GM18951 (cell line): Measurements from ENCODE around the gene OSMR.

Source experiments
- POLR2A ChIP-seq: IDR thresholded peaks from 4 replicates; pipeline ENCODE4 v1.6.1; 2011; ENCODE audit warnings: mild to moderate bottlenecking; ENCODE audit not compliant: insufficient read length, insufficient read depth; ENCODE audit errors: extremely low read depth
- in situ Hi-C: fragments of 300-500 bp; cut with MboI; formaldehyde crosslinking; loops from one replicate; pipeline ENCODE4 v1.12.0; 2022; ENCODE audit warnings: low sequenced_read_pairs, mixed read lengths, inconsistent platforms; ENCODE audit not compliant: unreplicated experiment

Gene OSMR

DNA sequence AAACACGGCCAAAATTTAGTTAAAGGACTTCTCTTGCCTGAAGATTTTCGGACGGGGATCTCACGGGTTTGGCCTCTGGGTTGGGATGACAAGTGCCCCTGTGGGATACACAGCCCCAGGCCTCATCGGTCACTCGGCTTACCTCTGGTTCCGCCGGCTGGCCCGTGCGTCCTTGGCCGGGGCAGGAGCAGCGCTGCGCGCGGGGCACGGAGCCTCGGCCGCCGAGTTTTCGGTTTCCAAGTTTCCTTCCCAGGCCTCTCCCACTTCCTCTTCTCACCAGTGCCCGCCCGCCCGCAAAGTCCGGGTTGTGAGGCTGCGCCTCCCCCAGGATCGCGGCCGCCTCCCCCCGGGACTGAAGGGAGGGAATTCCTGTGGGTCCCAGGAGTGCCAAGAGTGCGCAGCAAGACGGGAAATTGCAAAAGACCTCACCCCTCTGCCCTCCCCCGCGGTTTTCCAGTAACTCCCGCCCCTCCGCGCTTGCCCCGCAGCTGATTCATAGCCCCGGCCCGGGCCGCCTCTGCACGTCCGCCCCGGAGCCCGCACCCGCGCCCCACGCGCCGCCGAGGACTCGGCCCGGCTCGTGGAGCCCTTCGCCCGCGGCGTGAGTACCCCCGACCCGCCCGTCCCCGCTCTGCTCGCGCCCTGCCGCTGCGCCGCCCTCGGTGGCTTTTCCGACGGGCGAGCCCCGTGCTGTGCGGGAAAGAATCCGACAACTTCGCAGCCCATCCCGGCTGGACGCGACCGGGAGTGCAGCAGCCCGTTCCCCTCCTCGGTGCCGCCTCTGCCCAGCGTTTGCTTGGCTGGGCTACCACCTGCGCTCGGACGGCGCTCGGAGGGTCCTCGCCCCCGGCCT is at the start of gene OSMR:
TSS of gene OSMR (plus strand) at position 487 of the 853 bp plus-strand sequence. CDS start 23,033 bp downstream, outside the sequence.
- no peak for TF ChIP-seq POLR2A
- in situ Hi-C loops, result loop anchor here (25.0 kb wide), 1 partner anchor 242 kb away; no protein-coding TSS in a partner anchor

DNA sequence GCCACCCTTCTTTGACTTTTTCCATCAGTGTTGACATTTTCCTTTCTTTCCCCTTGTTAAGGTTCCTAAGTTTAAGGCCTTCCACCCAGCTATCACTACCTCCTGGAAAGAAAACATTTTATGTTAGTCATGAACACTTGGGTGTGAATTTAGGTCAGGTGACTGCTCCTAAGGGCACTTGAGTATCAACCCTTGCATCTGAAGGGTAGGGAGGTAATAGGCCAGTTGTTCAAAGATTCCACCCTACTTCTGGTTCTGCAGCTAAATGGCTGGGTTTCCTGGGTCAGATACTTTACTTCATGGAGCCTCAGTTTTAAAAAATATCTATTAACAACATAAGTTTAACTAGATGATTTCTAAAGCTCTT is 49.1 kb upstream of the OSMR start:
- in situ Hi-C loops, result no loop called here
- TF ChIP-seq POLR2A, result no peak

DNA sequence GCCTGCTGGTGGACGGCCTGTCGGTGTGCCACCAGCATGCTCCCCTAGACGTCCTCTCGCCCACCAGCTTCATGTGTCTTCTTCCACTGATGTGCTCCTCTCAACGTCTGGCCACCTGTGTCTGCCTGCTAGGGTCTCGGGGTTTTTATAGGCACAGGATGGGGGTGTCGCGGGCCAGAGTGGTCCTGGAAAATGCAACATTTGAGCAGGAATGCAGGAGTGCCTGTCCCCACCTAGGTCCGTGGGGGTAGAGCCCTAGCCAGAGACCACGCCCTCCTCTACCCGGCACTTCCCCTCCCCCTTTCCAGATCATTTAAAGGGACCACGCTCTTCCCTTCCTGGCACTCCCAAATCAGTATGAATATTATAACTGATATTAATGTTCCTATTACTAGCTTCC is 48.0 kb upstream of the OSMR start:
- in situ Hi-C loops, result no loop called here
- TF ChIP-seq POLR2A, result no peak

DNA sequence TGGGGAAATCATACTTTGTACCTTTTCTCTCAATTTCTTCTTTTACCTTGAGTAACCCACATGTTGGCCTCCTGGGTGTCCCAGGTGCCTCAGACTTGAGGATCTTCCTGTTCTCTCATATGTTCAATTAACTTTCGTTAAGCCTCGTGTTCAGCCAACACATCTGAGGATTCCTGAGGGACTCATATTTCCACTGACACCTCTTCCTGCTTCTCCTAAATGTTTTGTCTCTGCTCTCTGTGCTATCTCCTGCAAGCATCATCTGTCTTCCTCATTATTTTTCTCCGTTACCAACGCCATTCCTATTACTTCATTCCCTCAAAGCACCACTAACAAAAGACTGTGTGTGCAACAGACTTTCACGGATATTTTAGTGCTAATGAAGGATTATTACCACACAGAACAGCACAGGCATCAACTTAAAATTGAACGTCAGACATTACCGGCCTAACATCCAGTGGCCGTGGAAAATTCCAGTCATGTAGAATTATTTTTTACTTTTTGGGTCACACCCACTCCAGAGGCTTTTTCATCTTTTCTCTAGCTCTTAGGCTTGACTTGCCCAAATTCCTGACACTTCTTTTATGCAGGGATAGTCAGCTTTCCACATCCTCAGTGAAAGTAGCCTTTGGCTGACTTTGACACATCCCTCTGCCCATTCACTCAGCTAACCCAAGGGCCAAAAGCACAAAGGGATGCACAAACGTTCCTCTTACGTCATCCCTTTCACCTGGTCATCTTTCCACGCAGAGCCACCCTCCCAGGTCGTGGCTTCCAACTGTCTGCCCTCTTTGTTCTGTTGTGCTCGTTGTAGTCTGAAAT is 46.0 kb upstream of the OSMR start:
- no peak for TF ChIP-seq POLR2A
- in situ Hi-C loops, result no loop called here

DNA sequence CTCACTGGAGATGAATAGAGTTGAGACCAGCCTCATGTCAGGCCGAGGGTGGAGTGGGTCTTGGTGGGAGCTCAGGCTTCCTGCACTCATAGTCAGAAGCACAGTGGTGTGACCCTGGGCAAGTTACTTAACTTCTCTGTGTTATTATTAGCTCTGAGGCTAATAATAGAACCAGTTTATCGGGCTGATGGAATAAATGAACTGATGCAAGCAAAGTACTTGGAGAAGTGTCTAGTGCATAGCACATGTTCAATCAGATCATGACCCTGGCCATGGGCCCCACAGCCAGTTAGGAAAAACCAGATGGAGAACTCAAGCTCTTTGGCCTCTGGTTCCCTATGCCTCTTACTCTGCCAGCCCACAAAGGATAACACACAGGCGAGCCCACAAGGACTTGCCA is 45.3 kb upstream of the OSMR start:
- in situ Hi-C loops, result no loop called here

DNA sequence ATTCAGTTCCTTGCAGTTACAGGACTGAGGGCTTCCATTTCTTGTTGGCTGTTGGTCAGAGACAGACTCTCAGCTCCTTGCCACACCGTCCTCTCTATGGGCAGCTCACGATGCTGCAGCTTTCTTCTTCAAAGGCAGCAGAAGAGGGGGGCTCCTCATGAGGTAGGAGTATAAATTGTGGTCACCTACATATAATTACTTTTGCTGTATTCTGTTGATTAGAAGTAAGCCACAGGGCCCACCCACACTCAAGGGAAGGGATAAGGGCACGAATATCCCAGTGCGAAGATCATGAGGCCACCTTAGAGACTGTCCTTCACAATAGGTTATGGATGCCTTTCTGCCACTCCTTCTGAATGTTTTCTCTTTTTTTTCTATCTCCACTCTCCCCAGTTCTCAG is 43.7 kb upstream of the OSMR start:
- no peak for TF ChIP-seq POLR2A
- in situ Hi-C loops, result no loop called here

More for the DNA sequence above, 45.3 kb upstream of the OSMR start:
- no peak for TF ChIP-seq POLR2A

DNA sequence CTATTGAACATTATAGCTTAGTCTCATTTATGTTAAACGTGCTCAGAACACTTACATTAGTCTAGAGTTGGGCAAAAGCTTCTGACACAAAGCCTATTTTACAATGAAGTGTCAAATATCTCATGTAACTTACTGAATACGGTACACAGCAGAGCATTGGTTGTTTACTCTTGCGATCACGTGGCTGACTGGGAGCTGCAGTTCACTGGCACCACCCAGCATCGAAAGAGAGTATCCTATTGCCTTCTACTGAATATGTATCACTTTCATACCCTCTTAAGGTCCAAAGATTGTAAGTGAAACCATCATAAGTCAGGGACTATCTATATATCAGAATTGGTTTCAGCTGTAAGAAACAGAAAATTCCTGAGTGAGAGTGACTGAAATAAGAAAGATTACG is 42.6 kb upstream of the OSMR start:
- in situ Hi-C loops, result no loop called here
- TF ChIP-seq POLR2A, result no peak

DNA sequence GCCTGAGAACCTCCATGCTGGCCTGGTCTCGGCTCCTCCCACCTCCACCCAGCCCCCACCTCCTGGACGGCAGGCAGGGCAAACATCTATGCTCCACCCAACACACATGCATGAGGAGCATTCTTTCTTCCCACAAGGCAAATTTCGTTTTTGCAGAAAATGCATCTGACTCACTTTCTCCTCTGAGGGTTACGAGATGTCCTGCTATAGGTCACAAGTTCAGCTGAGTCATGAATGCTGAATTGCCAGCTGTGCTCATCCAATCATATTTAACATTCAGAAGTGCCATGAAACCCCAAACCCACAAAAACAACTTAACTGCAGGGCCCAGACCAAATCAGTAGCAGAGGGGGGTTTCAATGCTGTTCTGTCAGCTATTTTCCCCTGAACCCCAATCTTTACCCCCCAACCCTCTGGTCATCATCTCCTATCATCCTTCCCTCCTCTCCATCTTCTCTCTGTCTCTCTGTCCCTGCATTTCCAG is 39.0 kb upstream of the OSMR start:
- in situ Hi-C loops, result no loop called here

DNA sequence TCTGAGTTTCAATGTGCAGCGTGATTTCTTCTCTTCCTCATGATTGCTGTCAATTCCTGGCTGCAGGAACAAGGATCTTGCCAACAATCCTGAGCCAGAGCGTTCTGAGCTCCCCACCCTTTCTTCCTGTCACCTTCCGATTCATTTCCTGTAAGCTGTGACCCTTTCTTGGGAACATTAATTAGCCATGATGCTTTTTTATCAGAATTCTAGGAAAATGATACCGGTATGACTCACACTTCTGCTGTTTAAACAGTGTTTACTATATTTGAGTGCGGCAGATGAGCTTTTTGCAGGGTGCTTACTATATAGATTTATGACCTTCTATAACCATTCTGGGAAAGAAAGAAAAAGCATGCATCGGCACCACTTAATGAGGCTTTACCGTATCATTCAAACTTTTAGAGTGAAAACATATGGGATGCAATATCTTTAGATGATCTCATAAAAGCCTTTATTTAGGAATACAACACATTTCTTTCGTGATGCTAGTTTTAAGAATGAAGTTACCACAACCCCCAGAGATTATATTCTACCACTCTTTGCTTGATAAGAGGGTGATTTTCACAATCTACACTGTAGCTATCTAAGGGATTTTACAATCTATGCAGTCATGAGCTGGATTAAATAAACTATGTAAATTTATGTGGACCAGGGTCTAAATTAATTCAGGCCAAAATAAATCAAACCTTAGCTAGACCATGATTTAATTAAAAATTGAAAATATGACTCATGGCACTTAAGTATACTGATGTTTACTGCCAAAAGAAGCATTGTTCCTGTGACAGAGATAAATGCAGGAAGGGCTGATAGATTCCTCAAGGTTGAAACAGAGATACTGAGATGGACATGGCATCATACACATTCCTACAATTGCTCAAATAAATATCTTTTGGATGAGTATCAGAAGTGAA is 38.0 kb upstream of the OSMR start:
- TF ChIP-seq POLR2A, result no peak
- in situ Hi-C loops, result no loop called here

More for the DNA sequence above, 39.0 kb upstream of the OSMR start:
- TF ChIP-seq POLR2A, result no peak

DNA sequence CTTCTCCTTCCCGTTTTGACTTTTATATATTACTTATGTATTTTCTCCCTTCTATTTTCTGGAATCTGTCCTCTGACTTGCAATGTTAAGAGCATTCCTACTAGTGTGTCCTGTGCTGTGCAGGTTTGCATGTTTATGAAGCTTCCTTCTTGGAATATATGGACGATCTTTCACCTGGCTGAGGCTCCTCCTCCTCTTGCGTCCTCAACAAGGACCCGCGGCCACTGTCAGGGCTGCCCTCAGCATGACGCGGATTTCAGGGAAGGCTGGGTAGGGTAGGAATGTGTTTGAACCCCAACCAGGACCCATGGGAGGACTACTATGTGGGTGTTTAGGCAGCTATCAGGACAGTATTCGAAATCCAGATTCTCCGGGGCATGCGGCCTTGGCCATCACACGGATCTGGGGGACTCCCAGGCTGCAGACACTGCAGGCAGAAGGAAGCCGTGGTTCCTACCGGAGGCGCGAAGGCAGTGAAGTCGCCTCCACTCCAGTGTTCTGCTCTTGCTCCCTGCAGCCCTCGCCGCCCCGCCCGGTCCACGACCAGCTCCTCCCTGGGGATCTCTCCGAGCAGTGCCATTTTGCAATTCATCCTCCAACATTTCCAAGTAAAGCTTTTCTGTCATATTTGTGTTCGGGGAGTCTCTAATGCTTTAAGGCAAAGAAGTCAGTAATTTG is 37.0 kb upstream of the OSMR start:
- in situ Hi-C loops, result no loop called here
- TF ChIP-seq POLR2A, result no peak

DNA sequence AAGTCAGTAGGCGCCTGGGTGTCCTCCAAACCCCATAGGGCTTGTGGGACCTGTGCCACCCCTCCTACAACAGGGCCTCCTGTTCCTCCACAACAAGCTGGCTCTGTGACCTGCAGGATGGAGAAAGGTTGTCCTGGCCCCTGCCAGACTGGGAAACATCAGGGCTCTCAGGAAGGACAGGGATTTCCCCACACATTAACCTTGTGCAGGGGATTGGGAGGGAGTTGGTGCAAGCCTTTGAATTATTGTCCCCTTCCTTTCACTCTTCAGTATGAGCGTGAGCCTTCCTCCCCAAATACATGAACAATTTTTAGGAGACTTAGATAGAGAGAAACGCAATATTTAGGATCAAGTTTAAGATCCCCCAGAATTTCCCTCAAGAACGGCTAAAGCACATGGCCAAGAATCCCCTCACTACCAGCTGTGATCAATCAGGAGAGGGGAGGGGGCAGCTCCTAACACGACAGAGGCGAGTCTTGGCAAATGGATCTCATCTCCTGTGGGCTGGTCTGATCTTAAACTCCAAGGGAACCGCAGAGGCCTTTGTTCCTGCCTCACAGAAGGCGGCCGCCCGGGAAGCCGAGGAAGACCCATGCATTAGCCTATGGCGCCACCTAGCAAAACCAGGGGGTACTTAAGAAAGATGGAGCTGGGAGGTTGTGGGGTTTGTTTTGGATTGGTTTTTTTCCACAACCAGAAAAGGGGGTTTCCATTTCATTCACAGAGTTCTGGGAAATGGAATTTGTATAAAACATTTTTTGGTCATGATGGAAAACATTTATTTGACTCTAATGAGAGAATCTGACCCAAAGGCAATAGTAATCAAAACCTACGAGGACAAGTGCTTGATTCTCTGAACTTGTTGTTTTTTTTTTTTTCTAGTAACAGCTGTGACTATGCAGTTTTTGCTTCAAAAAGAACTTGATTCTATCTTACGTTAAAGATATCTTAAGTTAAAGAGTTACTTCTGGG is 36.1 kb upstream of the OSMR start:
- in situ Hi-C loops, result loop anchor here (10.0 kb wide), 1 partner anchor 375 kb away; no protein-coding TSS in a partner anchor
- TF ChIP-seq POLR2A, result no peak
